Spinal cord (tissue), 10 donors: ENCODE data around the gene SUPT7L. TPM values are rescaled to one million over a fixed set of nuclear protein-coding genes. Genes with fewer than 3 reads are reported as not detected.
"Not testable (repeated sequence)": the region's sequence is repeated elsewhere in the genome, so short reads cannot be mapped to it uniquely, and the experiment has no call there.

ENCODE experiments used
- DNase-seq, 6 donors: peaks; one replicate each; pipeline versions ENCODE4 v3.0.0 to v3.0.0-alpha.2; 2013 to 2015; ENCODE audit warnings: low spot score in 6 of 6, low read depth in 4 of 6
- H3K27ac ChIP-seq: one replicate; pipeline ENCODE4 v1.5.1; 2013; ENCODE audit warnings: low read depth, low read length, control low read depth
- H3K27me3 ChIP-seq: one replicate; pipeline ENCODE4 v1.6.1; 2013; ENCODE audit warnings: low read length; ENCODE audit not compliant: control insufficient read depth, insufficient read depth
- H3K36me3 ChIP-seq: one replicate; pipeline ENCODE4 v1.6.1; 2013; ENCODE audit warnings: low read length; ENCODE audit not compliant: control insufficient read depth, insufficient read depth
- H3K4me1 ChIP-seq: one replicate; pipeline ENCODE4 v1.6.1; 2013; ENCODE audit warnings: low read length; ENCODE audit not compliant: control insufficient read depth, insufficient read depth
- H3K4me3 ChIP-seq: one replicate; pipeline ENCODE4 v1.5.1; 2013; ENCODE audit warnings: low read depth, low read length, control low read depth
- H3K9me3 ChIP-seq: one replicate; pipeline ENCODE4 v1.6.1; 2013; ENCODE audit warnings: low read length; ENCODE audit not compliant: control insufficient read depth, insufficient read depth
- WGBS: methylation state at CpG from one replicate; pipeline ENCODE4 v1.1.5; 2013; ENCODE audit warnings: missing lambda C conversion rate; ENCODE audit not compliant: insufficient coverage; 5-methylcytosine and 5-hydroxymethylcytosine counted together
- polyA plus RNA-seq, 2 donors: library from polyadenylated mRNA; unstranded; fragments of 120-200 nt; gene quantifications; one replicate each; pipeline ENCODE4 v1.2.1, GENCODE V29; 2013; ENCODE audit not compliant: insufficient read length in 2 of 2
- total RNA-seq, 2 donors: library from RNA; depleted of rRNA in 1 of 2; stranded (reverse); fragments of 120-200 nt in 1 of 2; fragments of >200 nt in 1 of 2; gene quantifications; one replicate each; pipeline versions ENCODE4 v1.2.3 to v1.2.4, GENCODE V29; 2013 to 2014
- donor health status: healthy.

The SUPT7L gene
- total and polyA plus RNA-seq, 4 donors, result 34.8 to 57.9 (median 50.0) TPM

GRCh38 chr2:27687232-27687631, 23.8 kb upstream of the SUPT7L start:
- no CpG with 5 or more reads among the region's 1 CpG for WGBS
- no peak for DNase-seq

GRCh38 chr2:27685577-27685976, 22.2 kb upstream of the SUPT7L start:
- H3K9me3 ChIP-seq, result no peaks in the 10 kb centered on the region
- peaks cover 30% of the 10 kb centered on the region for H3K36me3 ChIP-seq
- no peaks in the 10 kb centered on the region for H3K27me3 ChIP-seq
- no CpG with 5 or more reads among the region's 3 CpGs for WGBS
- DNase-seq, result no peak
- H3K27ac ChIP-seq, result no peak overlapping the region
- H3K4me3 ChIP-seq, result no peak overlapping the region
- no peaks in the 10 kb centered on the region for H3K4me1 ChIP-seq

More at GRCh38 chr2:27687232-27687631, 23.8 kb upstream of the SUPT7L start:
- Histone ChIP-seq H3K27ac (no peak overlapping the region), H3K9me3 (no peaks in the 10 kb centered on the region), H3K4me1 (no peaks in the 10 kb centered on the region), H3K27me3 (no peaks in the 10 kb centered on the region), H3K4me3 (no peak overlapping the region), H3K36me3 (peaks cover 33% of the 10 kb centered on the region)

- H3K4me3 ChIP-seq, H3K27ac ChIP-seq, H3K4me1 ChIP-seq, H3K27me3 ChIP-seq, DNase-seq, H3K9me3 ChIP-seq: not testable (repeated sequence)
- no CpG with 5 or more reads among the region's 1 CpG for WGBS
- peaks cover 31% of the 10 kb centered on the region for H3K36me3 ChIP-seq
Observed at GRCh38 chr2:27685006-27685405, 21.6 kb upstream of the SUPT7L start.

- WGBS, result 20% methylated on average over 1 of the region's 9 CpGs
- no peak overlapping the region for H3K27ac ChIP-seq
- DNase-seq, result peak; percentile 24 to 93 (median 69)
Observed at GRCh38 chr2:27683390-27684071, 20.1 kb upstream of the SUPT7L start.

GRCh38 chr2:27682334-27682771, 18.9 kb upstream of the SUPT7L start:
- 97% methylated on average over 5 of the region's 7 CpGs for WGBS
- H3K4me3 ChIP-seq, H3K27ac ChIP-seq, H3K9me3 ChIP-seq, H3K27me3 ChIP-seq, H3K4me1 ChIP-seq, DNase-seq: not testable (repeated sequence)
- peaks cover 40% of the 10 kb centered on the region for H3K36me3 ChIP-seq

More at GRCh38 chr2:27683390-27684071, 20.1 kb upstream of the SUPT7L start:
- H3K4me1 ChIP-seq, result no peaks in the 10 kb centered on the region
- no peaks in the 10 kb centered on the region for H3K27me3 ChIP-seq
- peaks cover 37% of the 10 kb centered on the region for H3K36me3 ChIP-seq
- H3K4me3 ChIP-seq, result no peak overlapping the region
- no peaks in the 10 kb centered on the region for H3K9me3 ChIP-seq

GRCh38 chr2:27681841-27682240, 18.4 kb upstream of the SUPT7L start:
- Histone ChIP-seq H3K4me1 (no peaks in the 10 kb centered on the region), H3K9me3 (no peaks in the 10 kb centered on the region), H3K36me3 (peaks cover 43% of the 10 kb centered on the region), H3K27me3 (no peaks in the 10 kb centered on the region), H3K4me3 (no peak overlapping the region), H3K27ac (no peak overlapping the region)
- no peak for DNase-seq
- no CpG with 5 or more reads among the region's 1 CpG for WGBS

GRCh38 chr2:27680571-27680970, 17.2 kb upstream of the SUPT7L start:
- DNase-seq, result no peak
- Histone ChIP-seq H3K27me3 (no peaks in the 10 kb centered on the region), H3K27ac (no peak overlapping the region), H3K9me3 (no peaks in the 10 kb centered on the region), H3K4me3 (no peak overlapping the region), H3K4me1 (no peaks in the 10 kb centered on the region), H3K36me3 (peaks cover 43% of the 10 kb centered on the region)
- WGBS, result no CpG with 5 or more reads among the region's 2 CpGs

- WGBS, result 86% methylated on average over 3 of the region's 5 CpGs
- Histone ChIP-seq H3K9me3 (no peaks in the 10 kb centered on the region), H3K27ac (no peak overlapping the region), H3K4me1 (no peaks in the 10 kb centered on the region), H3K27me3 (no peaks in the 10 kb centered on the region), H3K4me3 (no peak overlapping the region), H3K36me3 (peaks cover 34% of the 10 kb centered on the region)
- DNase-seq, result no peak
Observed at GRCh38 chr2:27672723-27673486, 9.5 kb upstream of the SUPT7L start.

GRCh38 chr2:27671235-27671634, 7.8 kb upstream of the SUPT7L start:
- Histone ChIP-seq H3K36me3 (peaks cover 21% of the 10 kb centered on the region), H3K27me3 (no peaks in the 10 kb centered on the region), H3K9me3 (no peaks in the 10 kb centered on the region), H3K4me1 (no peaks in the 10 kb centered on the region), H3K27ac (no peak overlapping the region), H3K4me3 (no peak overlapping the region)
- WGBS, result no CpG with 5 or more reads among the region's 4 CpGs
- DNase-seq, result no peak

- peaks cover 16% of the 10 kb centered on the region for H3K4me1 ChIP-seq
- H3K27me3 ChIP-seq, result no peaks in the 10 kb centered on the region
- WGBS, result no CpG with 5 or more reads among the region's 1 CpG
Observed at GRCh38 chr2:27667446-27667845, 4.0 kb upstream of the SUPT7L start.

More at GRCh38 chr2:27667446-27667845, 4.0 kb upstream of the SUPT7L start:
- Histone ChIP-seq H3K36me3 (peaks cover 18% of the 10 kb centered on the region), H3K9me3 (no peaks in the 10 kb centered on the region), H3K27ac (no peak overlapping the region), H3K4me3 (no peak overlapping the region)
- no peak for DNase-seq
